Stimulated activated CD4-positive, alpha-beta T cell treated with anti-CD3 and anti-CD28 coated beads, Interleukin-2, amount 100 ng/mL, for 48 hours (primary cell): ENCODE data around the gene ZNF775.
"Not testable (repeated sequence)": the region's sequence is repeated elsewhere in the genome, so short reads cannot be mapped to it uniquely, and the experiment has no call there.

Source experiments
- DNase-seq, 2 donors: peaks; one replicate each; pipeline ENCODE4 v3.0.0-alpha.2; 2020

Gene ZNF775

DNA sequence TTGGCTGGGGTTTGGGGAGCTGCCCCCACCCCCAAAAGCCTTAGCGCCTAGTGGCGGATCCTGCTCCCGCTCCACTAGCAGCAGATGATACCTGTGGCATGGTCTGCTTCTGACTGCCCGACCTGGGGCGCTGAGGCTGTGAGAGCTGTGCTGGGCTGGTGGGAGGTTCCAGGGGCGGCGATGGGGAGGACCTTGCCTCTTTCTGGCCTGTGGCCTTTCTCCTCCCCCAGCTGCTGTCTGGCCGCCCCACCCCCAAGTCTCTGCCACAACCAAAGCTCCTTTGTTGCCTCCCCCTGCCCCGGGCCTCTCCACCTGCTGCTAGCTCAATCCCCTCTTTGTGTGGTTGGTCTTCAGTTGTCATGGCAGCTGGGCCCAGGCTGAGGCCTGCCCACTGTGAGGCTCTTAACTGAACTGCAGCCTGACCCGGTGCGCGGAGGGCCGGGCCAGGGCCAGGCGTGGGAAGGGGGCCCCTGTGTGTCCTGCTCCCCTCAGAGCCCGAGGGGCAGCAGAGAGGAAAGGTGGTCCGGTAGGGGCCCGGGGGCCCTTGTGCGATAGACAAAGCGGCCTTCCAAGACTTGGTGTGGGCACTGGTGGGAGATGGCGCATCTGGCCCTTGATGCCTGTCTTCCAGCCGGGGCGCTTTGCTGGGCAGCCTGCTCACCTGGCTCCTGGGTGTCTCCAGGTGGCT is 4.7 kb downstream of the ZNF775 start:
- DNase-seq = no peak

GRCh38 chr7:150384406-150385301 is 5.5 kb downstream of the ZNF775 start:
- DNase-seq = no peak

- no peak for DNase-seq
These were observed 6.2 kb downstream of the ZNF775 start for GRCh38 chr7:150385302-150385723.

DNA sequence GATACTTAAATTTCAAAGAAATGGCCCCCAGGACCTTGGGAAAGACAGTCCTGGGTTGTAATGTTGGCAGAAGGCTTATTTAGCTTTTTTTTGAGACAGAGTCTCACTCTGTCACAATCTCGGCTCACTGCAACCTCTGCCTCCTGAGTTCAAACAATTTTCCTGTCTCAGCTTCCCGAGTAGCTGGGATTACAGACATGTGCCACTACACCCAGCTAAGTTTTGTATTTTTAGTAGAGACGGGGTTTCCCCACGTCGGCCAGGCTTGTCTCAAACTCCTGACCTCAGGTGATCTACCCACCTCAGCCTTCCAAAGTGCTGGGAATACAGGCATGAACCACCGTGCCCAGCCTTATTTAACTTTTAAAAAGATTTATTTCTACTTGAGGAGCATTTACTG is 6.8 kb downstream of the ZNF775 start:
- not testable (repeated sequence) for DNase-seq

GRCh38 chr7:150388306-150388705 is 9.2 kb downstream of the ZNF775 start:
- no peak for DNase-seq

- no peak for DNase-seq
These were observed 9.8 kb downstream of the ZNF775 start for GRCh38 chr7:150388709-150389531.

DNA sequence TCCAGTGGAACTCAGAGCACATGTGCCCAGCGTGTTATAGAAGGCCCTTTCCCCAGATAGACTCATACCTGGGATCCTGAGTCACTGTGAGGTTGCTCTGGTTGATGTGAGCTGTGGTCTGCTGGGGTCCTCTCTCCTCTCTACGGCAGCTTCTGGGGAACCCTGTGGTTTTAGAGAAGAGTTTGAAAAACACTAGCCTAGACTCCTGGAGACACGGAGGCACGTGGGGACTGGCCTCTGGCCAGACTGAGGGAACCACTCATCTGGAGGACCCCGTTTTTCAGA is 10.3 kb downstream of the ZNF775 start:
- no peak for DNase-seq

GRCh38 chr7:150390205-150390604 is 11.1 kb downstream of the ZNF775 start:
- no peak for DNase-seq

DNA sequence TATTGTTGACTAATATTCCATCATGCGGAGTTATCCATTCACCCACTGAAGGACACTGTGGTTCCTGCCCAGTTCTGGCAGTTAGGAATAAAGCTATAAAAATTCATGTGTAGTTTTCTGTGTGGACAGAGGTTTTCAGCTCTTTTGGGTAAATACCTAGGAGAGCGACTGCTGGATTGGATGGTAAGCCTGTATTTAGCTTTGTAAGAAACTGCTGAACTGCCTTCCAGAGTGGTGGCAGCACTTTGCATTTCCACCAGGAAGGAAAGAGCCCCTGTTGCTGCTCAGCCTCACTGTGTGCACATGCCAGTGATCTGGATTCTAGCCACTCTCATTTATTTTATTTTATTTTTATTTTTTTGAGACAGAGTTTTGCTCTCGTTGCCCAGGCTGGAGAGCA is 14.2 kb downstream of the ZNF775 start:
- DNase-seq = no peak

DNA sequence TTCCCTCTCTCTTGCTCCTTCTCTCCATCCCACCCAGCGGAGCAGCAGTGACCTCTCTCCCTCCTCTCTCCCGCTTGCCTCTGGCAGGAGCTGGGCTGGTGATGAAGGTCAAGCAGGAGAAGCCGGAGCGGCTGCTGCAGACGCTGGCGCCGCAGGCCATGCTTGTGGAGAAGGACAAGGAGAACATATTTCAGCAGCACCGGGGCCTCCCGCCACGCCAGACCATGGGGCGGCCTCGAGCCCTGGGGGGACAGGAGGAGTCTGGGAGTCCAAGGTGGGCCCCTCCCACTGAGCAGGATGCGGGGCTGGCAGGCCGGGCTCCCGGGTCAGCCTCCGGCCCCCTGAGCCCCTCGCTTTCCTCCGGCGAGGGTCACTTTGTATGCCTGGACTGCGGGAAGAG is 17.3 kb downstream of the ZNF775 start:
- DNase-seq = no peak

DNA sequence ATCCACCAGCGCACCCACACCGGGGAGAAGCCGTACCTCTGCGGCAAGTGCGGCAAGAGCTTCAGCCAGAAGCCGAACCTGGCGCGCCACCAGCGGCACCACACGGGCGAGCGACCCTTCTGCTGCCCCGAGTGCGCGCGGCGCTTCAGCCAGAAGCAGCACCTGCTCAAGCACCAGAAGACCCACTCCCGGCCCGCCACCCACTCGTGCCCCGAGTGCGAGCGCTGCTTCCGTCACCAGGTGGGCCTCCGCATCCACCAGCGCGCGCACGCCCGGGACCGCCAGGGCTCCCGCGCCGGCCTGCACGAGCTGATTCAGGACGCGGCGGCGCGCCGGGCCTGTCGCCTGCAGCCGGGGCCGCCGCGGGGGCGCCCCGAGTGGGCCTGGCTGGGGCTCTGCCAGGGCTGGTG is 17.7 kb downstream of the ZNF775 start:
- DNase-seq = no peak

- no peak for DNase-seq
These were observed 18.4 kb downstream of the ZNF775 start for GRCh38 chr7:150397346-150398107.

DNA sequence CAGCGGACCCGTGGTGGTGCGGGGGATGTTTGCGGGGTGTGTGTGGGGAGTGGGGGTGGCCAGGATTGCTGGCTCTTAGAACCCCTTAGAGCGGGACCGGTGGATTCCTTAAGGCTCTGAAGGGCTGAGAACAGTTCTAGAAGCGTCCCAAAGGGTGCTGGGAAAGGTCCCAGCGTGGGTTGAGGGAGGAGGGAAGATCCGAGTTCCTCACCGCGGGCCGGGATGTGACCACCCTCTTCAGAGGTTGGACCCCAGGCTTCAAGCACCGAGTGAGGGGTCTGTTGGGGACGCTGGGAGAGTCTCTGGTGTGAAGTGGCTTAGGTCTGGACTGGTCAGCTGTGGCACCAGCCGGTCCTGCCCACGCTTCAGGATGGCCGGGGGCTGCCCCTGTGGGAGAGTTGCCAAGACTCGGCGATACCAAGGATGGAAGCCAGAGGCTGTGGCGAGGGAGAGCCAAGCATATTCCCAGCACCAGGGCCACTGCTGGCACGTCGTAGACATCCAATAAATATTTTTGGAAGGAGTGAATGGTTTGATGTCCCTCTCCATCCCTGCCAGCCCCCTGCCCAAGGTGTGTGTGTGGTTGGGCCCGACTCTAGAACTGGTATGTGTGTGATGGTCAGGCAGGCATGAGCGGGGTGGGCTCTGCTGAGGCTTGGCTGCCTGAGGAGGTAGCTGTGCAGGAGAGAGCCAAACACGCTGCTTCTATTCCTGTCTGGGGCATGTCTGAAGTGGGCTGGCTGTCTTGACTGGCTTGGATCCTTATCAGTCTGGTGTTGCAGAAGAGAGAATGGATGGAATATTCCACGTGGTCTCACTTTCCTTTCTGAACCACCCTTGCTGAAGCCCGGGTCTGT is 19.2 kb downstream of the ZNF775 start:
- no peak for DNase-seq

DNA sequence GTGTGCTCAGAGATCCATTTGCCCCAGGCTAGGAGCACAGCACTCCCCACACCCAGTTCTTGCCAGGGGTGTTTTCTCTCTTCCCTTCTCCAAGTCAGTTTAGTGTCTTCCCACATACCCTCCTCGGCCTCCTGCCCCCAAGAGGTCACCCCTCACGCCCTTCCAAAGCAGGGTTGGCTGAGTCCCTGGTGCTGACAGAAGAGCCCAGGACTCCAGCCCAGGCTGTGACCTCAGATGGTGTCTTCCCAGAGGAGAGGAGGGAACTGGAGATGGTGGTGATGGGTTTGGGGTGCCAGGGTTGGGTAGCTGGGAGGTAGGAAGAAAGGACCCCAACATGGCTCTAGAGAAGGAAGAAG is 19.8 kb downstream of the ZNF775 start:
- no peak for DNase-seq

DNA sequence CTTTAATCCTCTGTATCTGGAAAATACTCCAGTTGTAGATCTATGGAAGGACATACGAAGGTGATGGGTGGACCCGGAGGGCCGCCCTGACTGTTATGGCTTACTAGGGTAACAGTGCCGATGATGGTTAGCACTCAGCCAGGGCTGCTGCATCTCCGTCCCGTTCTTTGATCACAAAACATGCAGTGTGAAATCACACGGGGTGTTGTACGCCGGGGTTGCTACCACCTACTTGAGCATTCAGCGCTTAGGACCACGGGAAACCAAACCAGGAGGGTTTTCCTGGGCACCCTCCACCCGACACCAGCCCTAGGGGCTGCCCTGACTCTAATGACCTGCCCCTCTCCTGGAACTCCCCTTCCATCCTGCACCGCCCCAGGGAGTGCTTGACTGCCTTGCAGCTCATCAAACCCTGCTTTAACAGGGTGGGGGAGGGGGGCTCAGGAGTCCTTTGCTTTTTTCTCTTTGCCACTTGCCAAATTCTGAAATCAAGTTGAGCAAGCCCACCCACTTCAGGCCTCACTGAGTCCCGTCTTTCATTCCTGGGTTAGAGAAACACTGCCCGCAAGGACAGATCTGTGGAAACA is 20.4 kb downstream of the ZNF775 start:
- no peak for DNase-seq

GRCh38 chr7:150400008-150400787 is 21.1 kb downstream of the ZNF775 start:
- DNase-seq = no peak

DNA sequence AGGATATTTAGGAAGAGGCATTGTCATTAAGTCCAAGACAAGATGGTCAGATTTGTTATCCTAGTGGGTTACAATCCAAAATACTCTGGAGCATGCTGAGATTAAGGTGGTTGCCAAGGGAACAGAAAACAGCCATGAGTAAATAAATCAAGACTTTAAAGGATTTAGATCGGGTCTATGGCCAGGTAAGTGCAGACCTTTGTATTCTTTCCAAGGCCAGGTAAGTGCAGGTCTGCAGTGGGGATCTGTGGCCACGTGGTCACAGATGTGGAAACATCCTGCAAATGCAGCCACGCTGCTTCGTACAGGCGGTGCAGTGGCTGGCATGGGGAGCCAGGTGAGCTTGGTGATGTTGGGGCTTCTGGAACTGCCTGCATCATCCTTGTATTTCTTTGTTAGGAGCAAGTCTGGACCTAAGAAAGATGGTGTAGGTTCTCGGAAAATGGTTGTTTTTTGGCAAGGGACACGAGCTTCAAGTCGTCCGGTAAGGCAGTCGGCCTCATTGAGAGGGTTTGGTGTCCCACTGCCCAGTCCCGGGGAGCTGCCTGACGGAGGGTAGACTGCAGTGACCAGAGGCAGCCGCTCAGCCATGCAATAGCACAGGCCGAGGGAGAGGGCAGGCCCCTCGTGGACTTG is 21.8 kb downstream of the ZNF775 start:
- no peak for DNase-seq

DNA sequence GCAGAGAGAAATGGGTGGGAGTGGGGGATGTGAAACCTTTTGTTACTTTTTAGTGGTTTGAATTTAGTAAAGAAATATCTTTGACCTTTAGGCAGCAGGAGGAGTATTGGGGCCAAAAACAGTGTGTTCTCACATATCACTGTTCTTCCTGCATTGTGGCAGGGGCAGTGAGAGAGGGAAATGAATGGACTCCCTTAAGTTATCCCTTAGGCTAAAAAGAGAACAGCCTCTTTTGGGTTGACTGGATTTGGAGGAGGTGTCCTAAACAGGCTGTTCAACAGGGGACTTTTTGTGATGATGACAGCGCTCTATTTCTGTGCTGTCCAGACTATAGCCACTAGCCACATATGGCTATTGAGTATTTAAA is 22.3 kb downstream of the ZNF775 start:
- DNase-seq = no peak

GRCh38 chr7:150401861-150402631 is 22.9 kb downstream of the ZNF775 start:
- DNase-seq = no peak
